Fibroblast of lung (primary cell): ENCODE data around the gene CISD3. TPM values are rescaled to one million over a fixed set of nuclear protein-coding genes. Genes with fewer than 3 reads are reported as not detected.

ENCODE experiments used
- DNase-seq, 2 donors: peaks; one replicate each; pipeline versions ENCODE4 v3.0.0 to v3.0.0-alpha.2; 2010; ENCODE audit warnings: low read depth in 2 of 2
- H2AFZ ChIP-seq: 2 replicates; pipeline ENCODE4 v1.5.1; 2012; ENCODE audit warnings: low read length, control low read depth, inconsistent platforms
- H3K27ac ChIP-seq: 2 replicates; pipeline ENCODE4 v1.5.1; 2011; ENCODE audit warnings: low read length, control low read depth; ENCODE audit not compliant: insufficient read depth
- H3K27me3 ChIP-seq: 2 replicates; pipeline ENCODE4 v1.5.1; 2011; ENCODE audit warnings: mild to moderate bottlenecking, low read length; ENCODE audit not compliant: control insufficient read depth, insufficient read depth
- H3K36me3 ChIP-seq: 2 replicates; pipeline ENCODE4 v1.5.1; 2011; ENCODE audit warnings: low read length; ENCODE audit not compliant: control insufficient read depth, insufficient read depth
- H3K4me1 ChIP-seq: 2 replicates; pipeline ENCODE4 v1.5.1; 2011; ENCODE audit warnings: low read length; ENCODE audit not compliant: control insufficient read depth, insufficient read depth; ENCODE audit errors: extremely low read depth
- H3K4me2 ChIP-seq: 2 replicates; pipeline ENCODE4 v1.5.1; 2011; ENCODE audit warnings: low read length, control low read depth; ENCODE audit not compliant: insufficient read depth; ENCODE audit errors: extremely low read depth
- H3K4me3 ChIP-seq, 4 experiments: fragments of 200-600 bp in 1 of 4; sonication (generic) in 1 of 4; replicated peaks in 1 of 4; 2 replicates each; pipeline ENCODE4 v1.5.1; 2011 to 2016; ENCODE audit warnings: low read length in 4 of 4, low read depth in 3 of 4, mild to moderate bottlenecking in 3 of 4, control low read depth in 2 of 4, inconsistent platforms in 1 of 4, mixed read lengths in 1 of 4; ENCODE audit not compliant: insufficient read depth in 1 of 4; ENCODE audit errors: control extremely low read depth in 1 of 4
- H3K79me2 ChIP-seq: 2 replicates; pipeline ENCODE4 v1.5.1; 2012; ENCODE audit warnings: mild to moderate bottlenecking, low read length, inconsistent platforms; ENCODE audit not compliant: control insufficient read depth, insufficient read depth
- H3K9ac ChIP-seq: 2 replicates; pipeline ENCODE4 v1.5.1; 2011; ENCODE audit warnings: mild to moderate bottlenecking, low read length, control low read depth; ENCODE audit not compliant: insufficient read depth
- H3K9me3 ChIP-seq: 2 replicates; pipeline ENCODE4 v1.5.1; 2012; ENCODE audit warnings: low read depth, low read length; ENCODE audit not compliant: control insufficient read depth, insufficient read depth
- H4K20me1 ChIP-seq: 2 replicates; pipeline ENCODE4 v1.5.1; 2011; ENCODE audit warnings: low read length; ENCODE audit not compliant: control insufficient read depth, insufficient read depth; ENCODE audit errors: extremely low read depth
- CTCF ChIP-seq, 2 donors: IDR thresholded peaks in 1 of 2; conservative IDR thresholded peaks in 1 of 2; 1 replicate in 1 of 2; 2 replicates in 1 of 2; pipeline ENCODE4 v1.5.1; 2011 to 2012; ENCODE audit warnings: low read length in 2 of 2, control low read depth in 1 of 2, inconsistent platforms in 1 of 2, low read depth in 1 of 2, mild to moderate bottlenecking in 1 of 2
- EZH2 ChIP-seq: IDR thresholded peaks from 2 replicates; pipeline ENCODE4 v1.5.1; 2012; ENCODE audit warnings: low read length, control low read depth, mild to moderate bottlenecking; ENCODE audit errors: missing control alignments
- polyA plus RNA-seq, 2 donors: library from polyadenylated mRNA; depleted of rRNA in 1 of 2; stranded (reverse) in 1 of 2; unstranded in 1 of 2; fragments of >200 nt; gene quantifications; 2 replicates each; pipeline ENCODE4 v1.2.1, GENCODE V29; 2011 to 2012; ENCODE audit warnings: missing spikeins in 1 of 2
- total RNA-seq: library from RNA; depleted of rRNA; stranded (reverse); fragments of >200 nt; gene quantifications from 2 replicates; pipeline ENCODE4 v1.2.1, GENCODE V29; 2014

CISD3 gene
- total and polyA plus RNA-seq, 2 donors (not counting 1 experiment from before 2014, with no cell fraction given) = 4.0 to 5.7 TPM

- no peak for TF ChIP-seq CTCF (conservative IDR thresholded peaks at IDR 0.05 in 1 of 2, IDR thresholded peaks at IDR 0.05 in 1 of 2; ENCODE audit: low read depth in 1 of 2, low read length in 2 of 2)
- TF ChIP-seq EZH2 = no peak
- no peak for DNase-seq
- no peak overlapping the region for H3K27ac ChIP-seq
Measured at GRCh38 chr17:38713456-38714075, 16.6 kb upstream of the CISD3 start.

GRCh38 chr17:38715216-38715943 lies 14.8 kb upstream of the CISD3 start:
- DNase-seq = no peak
- TF ChIP-seq CTCF (conservative IDR thresholded peaks at IDR 0.05 in 1 of 2, IDR thresholded peaks at IDR 0.05 in 1 of 2; ENCODE audit: low read depth in 1 of 2, low read length in 2 of 2) (no peak), EZH2 (no peak)
- no peaks in the 10 kb centered on the region for H4K20me1 ChIP-seq
- H3K9ac ChIP-seq = no peak overlapping the region
- H3K27ac ChIP-seq = no peak overlapping the region
- H3K79me2 ChIP-seq = no peaks in the 10 kb centered on the region
- peaks cover 10% of the 10 kb centered on the region for H3K36me3 ChIP-seq
- H3K27me3 ChIP-seq = no peaks in the 10 kb centered on the region
- H3K4me3 ChIP-seq = no peak overlapping the region
- no peak overlapping the region for H3K4me2 ChIP-seq
- H3K4me1 ChIP-seq = no peaks in the 10 kb centered on the region
- H3K9me3 ChIP-seq = no peaks in the 10 kb centered on the region
- H2AFZ ChIP-seq = no peak overlapping the region

More at GRCh38 chr17:38713456-38714075, 16.6 kb upstream of the CISD3 start:
- no peaks in the 10 kb centered on the region for H3K4me1 ChIP-seq
- H3K4me2 ChIP-seq = no peak overlapping the region
- H3K36me3 ChIP-seq = peaks cover 8% of the 10 kb centered on the region
- H4K20me1 ChIP-seq = no peaks in the 10 kb centered on the region
- H3K27me3 ChIP-seq = no peaks in the 10 kb centered on the region
- no peak overlapping the region for H2AFZ ChIP-seq
- H3K79me2 ChIP-seq = no peaks in the 10 kb centered on the region
- H3K9me3 ChIP-seq = no peaks in the 10 kb centered on the region
- no peak overlapping the region for H3K4me3 ChIP-seq
- H3K9ac ChIP-seq = no peak overlapping the region

GRCh38 chr17:38716368-38717005 lies 13.7 kb upstream of the CISD3 start:
- no peak for DNase-seq
- TF ChIP-seq CTCF (conservative IDR thresholded peaks at IDR 0.05 in 1 of 2, IDR thresholded peaks at IDR 0.05 in 1 of 2; ENCODE audit: low read depth in 1 of 2, low read length in 2 of 2) (no peak), EZH2 (no peak)
- Histone ChIP-seq H3K9ac (no peak overlapping the region), H3K4me3 (no peak overlapping the region), H3K4me1 (no peaks in the 10 kb centered on the region), H3K9me3 (no peaks in the 10 kb centered on the region), H3K27me3 (no peaks in the 10 kb centered on the region), H4K20me1 (no peaks in the 10 kb centered on the region), H3K36me3 (peaks cover 17% of the 10 kb centered on the region), H2AFZ (no peak overlapping the region), H3K4me2 (no peak overlapping the region), H3K79me2 (no peaks in the 10 kb centered on the region), H3K27ac (no peak overlapping the region)
